Adrenal gland (tissue), 12 donors: ENCODE measurements around the gene PAQR9. TPM values are rescaled to one million over a fixed set of nuclear protein-coding genes. Genes with fewer than 3 reads are reported as not detected.

Source experiments
- DNase-seq, 7 donors: peaks; one replicate each; pipeline ENCODE4 v3.0.0-alpha.2; 2019 to 2020
- H3K27ac ChIP-seq, 5 donors: fragments of 200-600 bp; sonication (generic) in 4 of 5; 1 replicate in 3 of 5; 2 replicates in 2 of 5; pipeline versions ENCODE4 v1.5.1 to v1.8.0; 2016 to 2020; ENCODE audit warnings: mild to moderate bottlenecking in 1 of 5
- H3K27me3 ChIP-seq: fragments of 200-600 bp; 2 replicates; pipeline ENCODE4 v1.8.0; 2021
- H3K36me3 ChIP-seq, 2 donors: fragments of 200-600 bp; replicated peaks in 1 of 2; 1 replicate in 1 of 2; 2 replicates in 1 of 2; pipeline versions ENCODE4 v1.5.1 to v1.8.0; 2018 to 2022
- H3K4me1 ChIP-seq, 2 donors: fragments of 200-600 bp; replicated peaks in 1 of 2; 1 replicate in 1 of 2; 2 replicates in 1 of 2; pipeline versions ENCODE4 v1.5.1 to v1.8.0; 2018 to 2021
- H3K4me3 ChIP-seq, 4 donors: fragments of 200-600 bp; sonication (generic) in 3 of 4; one replicate each; pipeline ENCODE4 v1.5.1; 2016 to 2018
- H3K9me3 ChIP-seq, 3 donors: fragments of 200-600 bp; sonication (generic) in 1 of 3; replicated peaks in 1 of 3; 1 replicate in 2 of 3; 2 replicates in 1 of 3; pipeline versions ENCODE4 v1.5.1 to v1.8.0; 2016 to 2021
- CTCF ChIP-seq, 6 experiments: fragments of 450-650 bp in 4 of 6; fragments of 200-600 bp in 2 of 6; sonication (generic) in 1 of 6; IDR thresholded peaks; 1 replicate in 5 of 6; 2 replicates in 1 of 6; pipeline versions ENCODE4 v1.5.1 to v1.8.0; 2016 to 2021; ENCODE audit warnings: antibody characterized with exemption in 6 of 6, mild to moderate bottlenecking in 2 of 6, moderate library complexity in 1 of 6
- POLR2A ChIP-seq, 2 donors: fragments of 450-650 bp; IDR thresholded peaks; one replicate each; pipeline ENCODE4 v1.6.1; 2017; ENCODE audit warnings: antibody characterized with exemption in 2 of 2, mild to moderate bottlenecking in 2 of 2, moderate library complexity in 1 of 2
- WGBS, 4 donors: extraction: QIAGEN DNeasy Blood & Tissue Kit in 2 of 4; methylation state at CpG; one replicate each; pipeline versions ENCODE4 v1.1.5 to v1.1.7; 2013 to 2017; 5-methylcytosine and 5-hydroxymethylcytosine counted together
- intact Hi-C, 2 donors: fragments of 100-400 bp; cut with DNase I; formaldehyde crosslinking; loops; one replicate each; pipeline versions ENCODE4 v1.14.1 to v1.15.0; 2022 to 2023
- polyA plus RNA-seq, 3 donors: library from polyadenylated mRNA; stranded (reverse); fragments of 200-250 nt in 2 of 3; fragments of 350-450 nt in 1 of 3; fragmentation: Illumina TruSeq in 1 of 3; extraction: RNeasy Lipid Tissue Mini Kit (QIAGEN cat#74804) in 1 of 3; gene quantifications; one replicate each; pipeline ENCODE4 v1.2.3, GENCODE V29; 2013 to 2014
- total RNA-seq, 9 donors: library from RNA; depleted of rRNA in 4 of 9; stranded (reverse); fragments of >200 nt in 4 of 9; fragments of 120-200 nt in 1 of 9; fragmentation: NEBNext Ultra II Directional in 1 of 9; extraction: Animal tissue kit (Norgen Biotek cat#: 25700) in 1 of 9; gene quantifications; one replicate each; pipeline versions ENCODE4 v1.1.0 to v1.2.4, GENCODE V29; 2013 to 2023
- donor health status: healthy with polysubstance abuse.
- donor health status: Bipolar disorder and iron deficiency.
- donor health status: DM: yes; HTN: yes; CAD: no.
- donor health status: DM: no; HTN: no; CAD: no.
- donor health status: DM: no; HTN: no; CAD: no.
- donor health status: DM: yes; HTN: yes; CAD: no.

PAQR9 gene
- total and polyA plus RNA-seq, 12 donors, result 0.13 to 3.7 (median 0.20) TPM; not detected in 6

GRCh38 chr3:143001034-143001368, 37.5 kb upstream of the PAQR9 start:
- DNase-seq, result no peak
- Histone ChIP-seq H3K27ac (peak overlapping the region; percentile 61 to 95 (median 87)), H3K9me3 (no peaks in the 10 kb centered on the region), H3K36me3 (no peaks in the 10 kb centered on the region), H3K27me3 (no peaks in the 10 kb centered on the region), H3K4me3 (peak overlapping the region; percentile 25 to 78 (median 67)), H3K4me1 (peaks cover 10 to 30% of the 10 kb centered on the region in 2 donors)
- whole genome bisulfite sequencing, 4 donors, result 0% methylated on average over 10 to 15 of the region's 15 CpGs
- TF ChIP-seq CTCF (IDR thresholded peaks at IDR 0.05) (no peak), POLR2A (IDR thresholded peaks at IDR 0.05) (no peak)
- intact Hi-C loops, result no loop called here

GRCh38 chr3:143000528-143000927, 37.1 kb upstream of the PAQR9 start:
- TF ChIP-seq CTCF (IDR thresholded peaks at IDR 0.05) (no peak), POLR2A (IDR thresholded peaks at IDR 0.05) (no peak)
- H3K27me3 ChIP-seq, result no peaks in the 10 kb centered on the region
- H3K27ac ChIP-seq, result peak overlapping the region; percentile 61 to 95 (median 87)
- peak in 1 of 7 donors; percentile 25 for DNase-seq
- no peaks in the 10 kb centered on the region for H3K9me3 ChIP-seq
- H3K4me3 ChIP-seq, result peak overlapping the region in 3 of 4 donors; percentile 60 to 78 (median 74)
- H3K36me3 ChIP-seq, result no peaks in the 10 kb centered on the region
- intact Hi-C loops, result no loop called here
- peaks cover 10 to 30% of the 10 kb centered on the region in 2 donors for H3K4me1 ChIP-seq
- 17 to 28% (median 23%) methylated on average over 10 of the region's 10 CpGs for WGBS, 4 donors

- TF ChIP-seq POLR2A (IDR thresholded peaks at IDR 0.05), result no peak
- TF ChIP-seq CTCF (IDR thresholded peaks at IDR 0.05), result no peak
- H3K27ac ChIP-seq, result no peak overlapping the region
- 83 to 91% (median 85%) methylated on average over 4 of the region's 4 CpGs for WGBS, 4 donors
Observed at GRCh38 chr3:142999881-143000280, 36.4 kb upstream of the PAQR9 start.

GRCh38 chr3:142998439-142998838, 35.0 kb upstream of the PAQR9 start:
- Histone ChIP-seq H3K4me1 (peaks cover 10 to 23% of the 10 kb centered on the region in 2 donors), H3K9me3 (no peaks in the 10 kb centered on the region), H3K27me3 (no peaks in the 10 kb centered on the region), H3K27ac (no peak overlapping the region), H3K4me3 (no peak overlapping the region), H3K36me3 (no peaks in the 10 kb centered on the region)
- intact Hi-C loops, result loop anchor here in 1 of 2 donors (10.0 kb wide), 2 partner anchors 64 to 414 kb away; no protein-coding TSS in a partner anchor
- 57 to 73% (median 69%) methylated on average over 3 of the region's 3 CpGs for WGBS, 4 donors
- no peak for TF ChIP-seq POLR2A (IDR thresholded peaks at IDR 0.05)
- no peak for TF ChIP-seq CTCF (IDR thresholded peaks at IDR 0.05)
- DNase-seq, result no peak

More at GRCh38 chr3:142999881-143000280, 36.4 kb upstream of the PAQR9 start:
- intact Hi-C loops, result loop anchor here in 1 of 2 donors (10.0 kb wide), 2 partner anchors 65 to 415 kb away; no protein-coding TSS in a partner anchor
- Histone ChIP-seq H3K4me1 (peaks cover 10 to 27% of the 10 kb centered on the region in 2 donors), H3K9me3 (no peaks in the 10 kb centered on the region), H3K27me3 (no peaks in the 10 kb centered on the region), H3K4me3 (no peak overlapping the region), H3K36me3 (no peaks in the 10 kb centered on the region)
- no peak for DNase-seq
